ENCODE results near the gene DIPK1A.

DNA sequence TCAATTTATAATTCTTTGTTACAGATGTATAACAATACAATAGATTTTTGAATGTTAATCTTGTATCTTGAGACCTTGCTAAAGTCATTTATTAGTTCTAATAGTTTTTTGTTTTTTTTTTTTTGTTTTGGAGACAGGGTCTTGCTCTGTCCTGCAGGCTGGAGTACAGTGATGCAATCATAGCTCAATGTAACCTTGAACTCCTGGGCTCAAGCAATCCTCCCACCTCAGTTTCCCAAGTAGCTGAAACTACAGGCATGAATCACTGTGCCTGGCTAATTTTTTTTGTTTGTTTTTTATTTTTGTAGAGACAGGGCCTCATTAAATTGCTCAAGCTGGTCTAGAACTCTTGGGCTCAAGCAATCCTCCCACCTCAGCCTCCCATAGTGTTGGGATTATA, 26.2 kb upstream of the DIPK1A start:
- TF ChIP-seq, protein P1, sequence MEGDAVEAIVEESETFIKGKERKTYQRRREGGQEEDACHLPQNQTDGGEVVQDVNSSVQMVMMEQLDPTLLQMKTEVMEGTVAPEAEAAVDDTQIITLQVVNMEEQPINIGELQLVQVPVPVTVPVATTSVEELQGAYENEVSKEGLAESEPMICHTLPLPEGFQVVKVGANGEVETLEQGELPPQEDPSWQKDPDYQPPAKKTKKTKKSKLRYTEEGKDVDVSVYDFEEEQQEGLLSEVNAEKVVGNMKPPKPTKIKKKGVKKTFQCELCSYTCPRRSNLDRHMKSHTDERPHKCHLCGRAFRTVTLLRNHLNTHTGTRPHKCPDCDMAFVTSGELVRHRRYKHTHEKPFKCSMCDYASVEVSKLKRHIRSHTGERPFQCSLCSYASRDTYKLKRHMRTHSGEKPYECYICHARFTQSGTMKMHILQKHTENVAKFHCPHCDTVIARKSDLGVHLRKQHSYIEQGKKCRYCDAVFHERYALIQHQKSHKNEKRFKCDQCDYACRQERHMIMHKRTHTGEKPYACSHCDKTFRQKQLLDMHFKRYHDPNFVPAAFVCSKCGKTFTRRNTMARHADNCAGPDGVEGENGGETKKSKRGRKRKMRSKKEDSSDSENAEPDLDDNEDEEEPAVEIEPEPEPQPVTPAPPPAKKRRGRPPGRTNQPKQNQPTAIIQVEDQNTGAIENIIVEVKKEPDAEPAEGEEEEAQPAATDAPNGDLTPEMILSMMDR (tag by site-specific recombination; IDR thresholded peaks at IDR 0.05) = no peak
- no peak for TF ChIP-seq TCF7L2 (IDR thresholded peaks at IDR 0.05; ENCODE audit: borderline replicate concordance, low read depth, low read length)

Measured in HEK293 (cell line).